Measurements from ENCODE around the gene TUT7.

DNA sequence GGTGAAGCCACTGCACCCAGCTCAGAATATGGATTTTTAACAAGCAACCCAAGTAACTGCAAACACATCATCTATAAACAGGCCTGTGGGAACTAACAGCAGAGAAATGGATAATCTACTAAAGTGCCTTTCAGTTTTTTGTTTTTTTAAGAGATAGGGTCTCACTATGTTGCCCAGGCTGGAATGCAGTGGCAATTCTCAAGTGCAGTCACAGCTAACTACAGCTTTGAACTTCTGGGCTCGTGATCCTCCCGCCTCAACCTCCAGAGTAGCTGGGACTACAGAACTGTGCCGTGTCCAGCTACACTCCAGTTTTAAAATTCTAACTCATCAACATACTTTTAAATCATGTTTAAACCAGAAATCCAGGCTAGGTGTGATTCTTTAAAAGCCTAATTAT, 11.9 kb downstream of the TUT7 start:
- TF ChIP-seq SIN3A (IDR thresholded peaks at IDR 0.05; ENCODE audit: low read depth, low read length), result no peak
- TF ChIP-seq, protein P1, sequence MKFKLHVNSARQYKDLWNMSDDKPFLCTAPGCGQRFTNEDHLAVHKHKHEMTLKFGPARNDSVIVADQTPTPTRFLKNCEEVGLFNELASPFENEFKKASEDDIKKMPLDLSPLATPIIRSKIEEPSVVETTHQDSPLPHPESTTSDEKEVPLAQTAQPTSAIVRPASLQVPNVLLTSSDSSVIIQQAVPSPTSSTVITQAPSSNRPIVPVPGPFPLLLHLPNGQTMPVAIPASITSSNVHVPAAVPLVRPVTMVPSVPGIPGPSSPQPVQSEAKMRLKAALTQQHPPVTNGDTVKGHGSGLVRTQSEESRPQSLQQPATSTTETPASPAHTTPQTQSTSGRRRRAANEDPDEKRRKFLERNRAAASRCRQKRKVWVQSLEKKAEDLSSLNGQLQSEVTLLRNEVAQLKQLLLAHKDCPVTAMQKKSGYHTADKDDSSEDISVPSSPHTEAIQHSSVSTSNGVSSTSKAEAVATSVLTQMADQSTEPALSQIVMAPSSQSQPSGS (IDR thresholded peaks at IDR 0.05; ENCODE audit: low read length), result no peak
